HepG2 (cell line): ENCODE data around the gene STK36. TPM values are rescaled to one million over a fixed set of nuclear protein-coding genes. Genes with fewer than 3 reads are reported as not detected.

Source experiments
- ARID2 ChIP-seq: sonication (generic); formaldehyde crosslinking; IDR thresholded peaks from 2 replicates; pipeline ENCODE4 v1.8.1; 2022; ENCODE audit warnings: mild to moderate bottlenecking, missing genetic modification reagents, borderline replicate concordance
- ELF4 ChIP-seq: sonication (generic); formaldehyde crosslinking; IDR thresholded peaks from 2 replicates; pipeline ENCODE4 v1.5.0; 2020; ENCODE audit warnings: missing genetic modification reagents, mild to moderate bottlenecking, moderate library complexity, borderline replicate concordance
- FOXP1 ChIP-seq, 2 experiments: fragments of 450-650 bp in 1 of 2; IDR thresholded peaks; 2 replicates each; pipeline ENCODE4 v1.6.1; 2017 to 2018; ENCODE audit warnings: antibody characterized with exemption in 1 of 2
- GLI4 ChIP-seq: sonication (generic); formaldehyde crosslinking; IDR thresholded peaks from 2 replicates; pipeline ENCODE4 v1.5.1; 2020; ENCODE audit warnings: missing genetic modification reagents, mild to moderate bottlenecking, moderate library complexity, borderline replicate concordance
- MATR3 ChIP-seq: sonication (generic); formaldehyde crosslinking; IDR thresholded peaks from 2 replicates; pipeline ENCODE4 v1.4.0; 2020; ENCODE audit warnings: missing genetic modification reagents
- PPARG ChIP-seq: conservative IDR thresholded peaks from 2 replicates; pipeline ENCODE4 v1.6.1; 2016; ENCODE audit warnings: missing biosample characterization, missing genetic modification reagents
- SNAPC2 ChIP-seq: sonication (generic); formaldehyde crosslinking; IDR thresholded peaks from 2 replicates; pipeline ENCODE4 v1.8.1; 2022; ENCODE audit warnings: mild to moderate bottlenecking, missing genetic modification reagents
- ZFP36L1 ChIP-seq: sonication (generic); formaldehyde crosslinking; IDR thresholded peaks from 2 replicates; pipeline ENCODE4 v1.8.0; 2022; ENCODE audit warnings: mild to moderate bottlenecking, missing genetic modification reagents, moderate library complexity
- ZNF644 ChIP-seq: IDR thresholded peaks from 2 replicates; pipeline ENCODE4 v1.6.1; 2016; ENCODE audit warnings: low read depth
- ZNF746 ChIP-seq: sonication (generic); formaldehyde crosslinking; IDR thresholded peaks from 2 replicates; pipeline ENCODE4 v1.8.0; 2022; ENCODE audit warnings: mild to moderate bottlenecking, missing genetic modification reagents
- ZNF772 ChIP-seq: sonication (generic); formaldehyde crosslinking; IDR thresholded peaks from 2 replicates; pipeline ENCODE4 v1.5.0; 2020; ENCODE audit warnings: mild to moderate bottlenecking, missing genetic modification reagents
- ZSCAN29 ChIP-seq: sonication (generic); formaldehyde crosslinking; conservative IDR thresholded peaks from 2 replicates; pipeline ENCODE4 v1.4.0; 2020; ENCODE audit warnings: mild to moderate bottlenecking, missing genetic modification reagents
- ZSCAN30 ChIP-seq: sonication (generic); formaldehyde crosslinking; IDR thresholded peaks from 2 replicates; pipeline ENCODE4 v1.5.0; 2020; ENCODE audit warnings: mild to moderate bottlenecking, missing genetic modification reagents
- polyA plus RNA-seq, 8 experiments: library from polyadenylated mRNA; depleted of rRNA in 3 of 8; stranded (reverse) in 7 of 8; unstranded in 1 of 8; fragments of >200 nt; fragmentation: Illumina TruSeq in 4 of 8; extraction: Trizol in 4 of 8; gene quantifications; 2 replicates each; pipeline versions ENCODE4 v1.2.1 to v1.2.3, GENCODE V29; 2011 to 2016; ENCODE audit warnings: low read depth in 4 of 8, missing spikeins in 1 of 8, mixed read lengths in 1 of 8; ENCODE audit not compliant: insufficient read depth in 1 of 8
- total RNA-seq, 5 experiments: library from RNA; depleted of rRNA; stranded (reverse); fragments of >200 nt; fragmentation: Illumina TruSeq; extraction: Trizol; gene quantifications; 2 replicates each; pipeline ENCODE4 v1.2.3, GENCODE V29; 2016; ENCODE audit warnings: low read depth in 1 of 5
- TF ChIP-seq, protein P1 (sequence below): sonication (generic); formaldehyde crosslinking; IDR thresholded peaks from 2 replicates; pipeline ENCODE4 v1.5.0; 2020; ENCODE audit warnings: missing genetic modification reagents, mild to moderate bottlenecking, borderline replicate concordance
- TF ChIP-seq, protein P2 (sequence below): IDR thresholded peaks from 2 replicates; pipeline ENCODE4 v1.6.1; 2016; ENCODE audit warnings: low read depth, missing genetic modification reagents, missing compliant biosample characterization
- TF ChIP-seq, protein P3 (sequence below): IDR thresholded peaks from 2 replicates; pipeline ENCODE4 v1.6.1; 2012; ENCODE audit warnings: inconsistent platforms
- TF ChIP-seq, protein P4 (sequence below): sonication (generic); formaldehyde crosslinking; IDR thresholded peaks from 2 replicates; pipeline ENCODE4 v1.5.1; 2020; ENCODE audit warnings: mild to moderate bottlenecking, missing genetic modification reagents, moderate library complexity
- TF ChIP-seq, protein P5 (sequence below), 2 experiments: sonication (generic) in 1 of 2; formaldehyde crosslinking in 1 of 2; IDR thresholded peaks; 2 replicates each; pipeline versions ENCODE4 v1.5.1 to v1.6.1; 2011 to 2020; ENCODE audit warnings: borderline replicate concordance in 1 of 2, low read depth in 1 of 2, low read length in 1 of 2, mild to moderate bottlenecking in 1 of 2, missing genetic modification reagents in 1 of 2, moderate library complexity in 1 of 2

Gene STK36
- total and polyA plus RNA-seq, 2 of the 13 experiments (the other 11 are each of a cell fraction or from before 2014, with no cell fraction given) = 45.9 to 83.5 TPM

DNA sequence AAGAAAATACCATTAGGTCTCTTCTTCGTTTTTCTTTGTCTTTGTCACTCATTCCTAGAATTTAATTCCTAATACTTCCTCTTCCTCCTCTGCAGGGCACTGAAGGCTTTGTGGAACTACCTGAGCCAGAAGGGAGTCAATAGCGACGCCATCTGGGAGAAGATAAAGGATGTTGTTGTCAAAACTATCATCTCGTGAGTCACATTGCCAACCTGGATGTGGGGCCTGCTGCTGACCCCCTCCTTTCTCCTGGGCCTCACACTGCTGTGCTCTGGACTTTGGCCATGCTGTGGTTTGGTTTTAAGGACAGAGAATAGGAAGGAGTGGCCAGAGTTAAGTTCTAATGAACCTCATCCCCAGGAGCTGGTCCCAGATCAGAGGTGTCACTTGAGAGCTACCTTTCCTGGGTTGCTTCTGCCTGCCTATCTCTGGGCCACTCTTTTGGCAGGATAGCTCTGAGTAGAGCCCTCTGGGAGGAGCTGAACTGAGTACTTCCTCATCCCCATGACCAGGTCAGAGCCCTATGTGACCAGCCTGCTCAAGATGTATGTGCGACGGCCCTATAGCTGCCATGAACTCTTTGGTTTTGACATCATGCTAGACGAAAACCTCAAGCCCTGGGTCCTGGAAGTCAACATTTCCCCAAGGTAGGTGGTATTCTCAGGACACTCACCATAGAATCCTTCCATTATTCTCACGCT lies 77.0 kb downstream of the STK36 start (continued):
- TF ChIP-seq PPARG (CRISPR knock-in tag) = 0 out of 2 replicates have a peak, but pooled peaks have one; percentile 8
- no peak for TF ChIP-seq GLI4 (CRISPR knock-in tag)
- TF ChIP-seq ZSCAN29 (CRISPR knock-in tag) = no peak
- TF ChIP-seq ZSCAN30 (CRISPR knock-in tag) = no peak
- TF ChIP-seq SNAPC2 = no peak
- TF ChIP-seq, protein P1, sequence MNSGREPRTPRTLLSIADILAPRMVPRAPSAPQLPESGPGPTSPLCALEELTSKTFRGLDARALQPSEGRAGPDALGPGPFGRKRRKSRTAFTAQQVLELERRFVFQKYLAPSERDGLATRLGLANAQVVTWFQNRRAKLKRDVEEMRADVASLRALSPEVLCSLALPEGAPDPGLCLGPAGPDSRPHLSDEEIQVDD (CRISPR knock-in tag) = no peak
- 0 out of 2 replicates have a peak, but pooled peaks have one; percentile 30 for TF ChIP-seq ZNF746 (CRISPR knock-in tag)
- TF ChIP-seq ARID2 (CRISPR knock-in tag) = no peak
- TF ChIP-seq, protein P2, sequence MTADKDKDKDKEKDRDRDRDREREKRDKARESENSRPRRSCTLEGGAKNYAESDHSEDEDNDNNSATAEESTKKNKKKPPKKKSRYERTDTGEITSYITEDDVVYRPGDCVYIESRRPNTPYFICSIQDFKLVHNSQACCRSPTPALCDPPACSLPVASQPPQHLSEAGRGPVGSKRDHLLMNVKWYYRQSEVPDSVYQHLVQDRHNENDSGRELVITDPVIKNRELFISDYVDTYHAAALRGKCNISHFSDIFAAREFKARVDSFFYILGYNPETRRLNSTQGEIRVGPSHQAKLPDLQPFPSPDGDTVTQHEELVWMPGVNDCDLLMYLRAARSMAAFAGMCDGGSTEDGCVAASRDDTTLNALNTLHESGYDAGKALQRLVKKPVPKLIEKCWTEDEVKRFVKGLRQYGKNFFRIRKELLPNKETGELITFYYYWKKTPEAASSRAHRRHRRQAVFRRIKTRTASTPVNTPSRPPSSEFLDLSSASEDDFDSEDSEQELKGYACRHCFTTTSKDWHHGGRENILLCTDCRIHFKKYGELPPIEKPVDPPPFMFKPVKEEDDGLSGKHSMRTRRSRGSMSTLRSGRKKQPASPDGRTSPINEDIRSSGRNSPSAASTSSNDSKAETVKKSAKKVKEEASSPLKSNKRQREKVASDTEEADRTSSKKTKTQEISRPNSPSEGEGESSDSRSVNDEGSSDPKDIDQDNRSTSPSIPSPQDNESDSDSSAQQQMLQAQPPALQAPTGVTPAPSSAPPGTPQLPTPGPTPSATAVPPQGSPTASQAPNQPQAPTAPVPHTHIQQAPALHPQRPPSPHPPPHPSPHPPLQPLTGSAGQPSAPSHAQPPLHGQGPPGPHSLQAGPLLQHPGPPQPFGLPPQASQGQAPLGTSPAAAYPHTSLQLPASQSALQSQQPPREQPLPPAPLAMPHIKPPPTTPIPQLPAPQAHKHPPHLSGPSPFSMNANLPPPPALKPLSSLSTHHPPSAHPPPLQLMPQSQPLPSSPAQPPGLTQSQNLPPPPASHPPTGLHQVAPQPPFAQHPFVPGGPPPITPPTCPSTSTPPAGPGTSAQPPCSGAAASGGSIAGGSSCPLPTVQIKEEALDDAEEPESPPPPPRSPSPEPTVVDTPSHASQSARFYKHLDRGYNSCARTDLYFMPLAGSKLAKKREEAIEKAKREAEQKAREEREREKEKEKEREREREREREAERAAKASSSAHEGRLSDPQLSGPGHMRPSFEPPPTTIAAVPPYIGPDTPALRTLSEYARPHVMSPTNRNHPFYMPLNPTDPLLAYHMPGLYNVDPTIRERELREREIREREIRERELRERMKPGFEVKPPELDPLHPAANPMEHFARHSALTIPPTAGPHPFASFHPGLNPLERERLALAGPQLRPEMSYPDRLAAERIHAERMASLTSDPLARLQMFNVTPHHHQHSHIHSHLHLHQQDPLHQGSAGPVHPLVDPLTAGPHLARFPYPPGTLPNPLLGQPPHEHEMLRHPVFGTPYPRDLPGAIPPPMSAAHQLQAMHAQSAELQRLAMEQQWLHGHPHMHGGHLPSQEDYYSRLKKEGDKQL (CRISPR knock-in tag) = peak; percentile 29; the same call in 1 of the 2 replicates
- TF ChIP-seq, protein P3, sequence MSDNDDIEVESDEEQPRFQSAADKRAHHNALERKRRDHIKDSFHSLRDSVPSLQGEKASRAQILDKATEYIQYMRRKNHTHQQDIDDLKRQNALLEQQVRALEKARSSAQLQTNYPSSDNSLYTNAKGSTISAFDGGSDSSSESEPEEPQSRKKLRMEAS = peak; percentile 85
- TF ChIP-seq MATR3 = no peak
- TF ChIP-seq FOXP1 (IDR thresholded peaks at IDR 0.05) = no peak
- TF ChIP-seq FOXP1 (CRISPR knock-in tag; IDR thresholded peaks at IDR 0.05) = peak; percentile 78
- TF ChIP-seq, protein P4, sequence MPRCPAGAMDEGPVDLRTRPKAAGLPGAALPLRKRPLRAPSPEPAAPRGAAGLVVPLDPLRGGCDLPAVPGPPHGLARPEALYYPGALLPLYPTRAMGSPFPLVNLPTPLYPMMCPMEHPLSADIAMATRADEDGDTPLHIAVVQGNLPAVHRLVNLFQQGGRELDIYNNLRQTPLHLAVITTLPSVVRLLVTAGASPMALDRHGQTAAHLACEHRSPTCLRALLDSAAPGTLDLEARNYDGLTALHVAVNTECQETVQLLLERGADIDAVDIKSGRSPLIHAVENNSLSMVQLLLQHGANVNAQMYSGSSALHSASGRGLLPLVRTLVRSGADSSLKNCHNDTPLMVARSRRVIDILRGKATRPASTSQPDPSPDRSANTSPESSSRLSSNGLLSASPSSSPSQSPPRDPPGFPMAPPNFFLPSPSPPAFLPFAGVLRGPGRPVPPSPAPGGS (CRISPR knock-in tag) = no peak; the same call in 1 of the 2 replicates
- TF ChIP-seq, protein P5, sequence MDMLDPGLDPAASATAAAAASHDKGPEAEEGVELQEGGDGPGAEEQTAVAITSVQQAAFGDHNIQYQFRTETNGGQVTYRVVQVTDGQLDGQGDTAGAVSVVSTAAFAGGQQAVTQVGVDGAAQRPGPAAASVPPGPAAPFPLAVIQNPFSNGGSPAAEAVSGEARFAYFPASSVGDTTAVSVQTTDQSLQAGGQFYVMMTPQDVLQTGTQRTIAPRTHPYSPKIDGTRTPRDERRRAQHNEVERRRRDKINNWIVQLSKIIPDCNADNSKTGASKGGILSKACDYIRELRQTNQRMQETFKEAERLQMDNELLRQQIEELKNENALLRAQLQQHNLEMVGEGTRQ (IDR thresholded peaks at IDR 0.05; ENCODE audit: low read depth, low read length) = no peak
- TF ChIP-seq, protein P5 (CRISPR knock-in tag; IDR thresholded peaks at IDR 0.05; ENCODE audit: borderline replicate concordance) = no peak
- TF ChIP-seq ZFP36L1 (CRISPR knock-in tag) = no peak
- TF ChIP-seq ELF4 (CRISPR knock-in tag) = no peak
- peak; percentile 65 for TF ChIP-seq ZNF772 (CRISPR knock-in tag)
- peak; percentile 89 for TF ChIP-seq ZNF644 (CRISPR knock-in tag)
